Measurements from ENCODE around the gene G6PD.

DNA sequence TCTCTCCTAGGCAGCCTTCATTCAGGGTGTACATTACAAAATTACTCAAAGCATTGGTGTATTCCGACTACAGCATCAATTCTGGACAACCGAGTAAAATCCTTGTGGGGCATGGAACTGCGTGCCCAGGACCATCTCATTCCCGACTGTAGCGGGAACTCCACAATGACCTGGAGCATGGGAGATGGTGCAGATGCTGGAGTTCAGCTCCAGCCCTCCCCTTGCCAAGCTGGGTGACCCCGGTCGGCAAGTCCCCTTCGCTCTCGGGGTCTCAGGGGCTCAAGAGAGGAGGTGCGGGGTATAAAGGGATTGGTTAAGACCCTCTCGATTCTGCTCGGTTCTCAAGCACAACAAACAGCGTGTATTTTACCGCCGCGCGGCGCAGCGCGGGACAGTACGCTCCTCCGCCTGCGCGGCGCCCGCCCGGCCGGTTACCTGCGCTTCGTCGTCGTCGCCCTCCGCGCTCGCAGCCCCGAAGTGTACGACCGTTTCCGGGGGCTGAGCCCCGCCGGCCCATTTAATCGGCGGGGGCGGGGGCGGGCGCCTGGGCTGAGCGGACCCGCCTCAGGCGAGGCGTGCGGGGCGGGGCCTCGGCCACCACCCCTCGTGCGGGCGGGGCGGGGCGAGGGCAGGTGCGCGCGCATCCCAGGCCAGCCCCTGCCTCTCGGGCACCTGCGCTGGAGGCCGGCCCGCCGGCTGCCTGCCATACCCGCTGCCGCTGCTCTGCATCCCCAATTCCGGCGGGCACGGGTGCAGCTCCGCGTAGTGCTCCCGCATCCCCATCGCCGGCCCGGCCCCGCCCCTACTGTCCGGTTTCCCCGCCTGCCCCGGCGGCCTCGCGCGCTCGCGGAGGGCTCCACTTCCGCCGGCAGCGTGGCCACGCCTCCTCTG is at the start of gene G6PD:
- peak in 2 of 4 donors; percentile 13 to 38 for TF ChIP-seq POLR2A (IDR thresholded peaks at IDR 0.05)
- TF ChIP-seq, protein P1, sequence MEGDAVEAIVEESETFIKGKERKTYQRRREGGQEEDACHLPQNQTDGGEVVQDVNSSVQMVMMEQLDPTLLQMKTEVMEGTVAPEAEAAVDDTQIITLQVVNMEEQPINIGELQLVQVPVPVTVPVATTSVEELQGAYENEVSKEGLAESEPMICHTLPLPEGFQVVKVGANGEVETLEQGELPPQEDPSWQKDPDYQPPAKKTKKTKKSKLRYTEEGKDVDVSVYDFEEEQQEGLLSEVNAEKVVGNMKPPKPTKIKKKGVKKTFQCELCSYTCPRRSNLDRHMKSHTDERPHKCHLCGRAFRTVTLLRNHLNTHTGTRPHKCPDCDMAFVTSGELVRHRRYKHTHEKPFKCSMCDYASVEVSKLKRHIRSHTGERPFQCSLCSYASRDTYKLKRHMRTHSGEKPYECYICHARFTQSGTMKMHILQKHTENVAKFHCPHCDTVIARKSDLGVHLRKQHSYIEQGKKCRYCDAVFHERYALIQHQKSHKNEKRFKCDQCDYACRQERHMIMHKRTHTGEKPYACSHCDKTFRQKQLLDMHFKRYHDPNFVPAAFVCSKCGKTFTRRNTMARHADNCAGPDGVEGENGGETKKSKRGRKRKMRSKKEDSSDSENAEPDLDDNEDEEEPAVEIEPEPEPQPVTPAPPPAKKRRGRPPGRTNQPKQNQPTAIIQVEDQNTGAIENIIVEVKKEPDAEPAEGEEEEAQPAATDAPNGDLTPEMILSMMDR (IDR thresholded peaks at IDR 0.05) = peak in 1 of 6 experiments; percentile 1

Data from esophagus squamous epithelium (tissue), 4 donors.